AG09309 (cell line): Measurements from ENCODE around the gene DNAAF6.

Experiments
- DNase-seq: peaks from one replicate; pipeline ENCODE4 v3.0.0-alpha.2; 2010; ENCODE audit warnings: low read depth
- H3K4me3 ChIP-seq: 2 replicates; pipeline ENCODE4 v1.5.1; 2011; ENCODE audit warnings: mild to moderate bottlenecking, low read depth, low read length, moderate library complexity; ENCODE audit not compliant: control insufficient read depth
- CTCF ChIP-seq: IDR thresholded peaks from 2 replicates; pipeline ENCODE4 v1.5.1; 2011; ENCODE audit warnings: mild to moderate bottlenecking, low read depth, low read length, inconsistent platforms; ENCODE audit not compliant: insufficient read depth, control insufficient read depth; ENCODE audit errors: missing control alignments

DNAAF6 gene

GRCh38 chrX:107226757-107227156 is 20.3 kb downstream of the DNAAF6 start:
- no peak for TF ChIP-seq CTCF
- DNase-seq, result no peak
- H3K4me3 ChIP-seq, result no peak overlapping the region

- H3K4me3 ChIP-seq, result no peak overlapping the region
- TF ChIP-seq CTCF, result no peak
- no peak for DNase-seq
Observed at GRCh38 chrX:107227780-107228485, 21.5 kb downstream of the DNAAF6 start.

DNA sequence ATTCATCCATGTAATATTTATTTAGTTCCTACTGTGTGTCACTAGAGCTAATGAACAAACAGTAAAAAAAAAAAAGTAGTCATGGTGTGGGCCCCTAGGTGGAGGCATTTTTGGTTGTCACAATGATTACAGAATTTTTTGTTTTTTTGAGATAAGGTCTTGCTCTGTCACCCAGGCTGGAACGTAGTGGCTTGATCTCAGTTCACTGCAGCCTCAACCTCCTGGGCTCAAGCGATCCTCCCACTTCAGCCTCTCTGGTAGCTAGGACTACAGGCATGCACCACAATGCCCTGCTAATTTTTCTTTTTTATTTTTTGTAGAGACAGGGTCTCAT is 22.0 kb downstream of the DNAAF6 start:
- no peak for TF ChIP-seq CTCF
- H3K4me3 ChIP-seq, result no peak overlapping the region
- DNase-seq, result no peak

GRCh38 chrX:107272431-107272921 is 66.1 kb downstream of the DNAAF6 start:
- no peak for TF ChIP-seq CTCF
- no peak for DNase-seq
- H3K4me3 ChIP-seq, result no peak overlapping the region

DNA sequence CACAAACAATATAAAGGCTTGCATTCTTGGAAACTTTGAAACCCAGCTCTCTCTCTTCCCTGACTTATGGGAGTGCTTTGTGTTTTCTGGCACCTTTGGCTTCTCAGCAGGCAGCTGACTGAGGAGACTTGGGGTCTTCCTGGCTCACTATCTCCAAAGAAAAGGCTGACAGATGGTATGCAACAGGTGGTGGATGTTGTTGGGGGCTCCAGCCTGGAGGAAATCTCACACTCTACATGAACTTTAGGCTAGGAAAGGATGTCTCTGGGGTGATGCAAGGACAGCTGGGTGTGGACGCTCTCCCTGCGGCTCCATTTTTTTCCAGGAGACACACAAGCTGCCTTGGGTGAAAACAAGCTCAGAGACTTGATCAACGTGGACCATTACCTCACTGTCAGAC is 67.4 kb downstream of the DNAAF6 start:
- H3K4me3 ChIP-seq, result no peak overlapping the region
- DNase-seq, result no peak
- TF ChIP-seq CTCF, result no peak

GRCh38 chrX:107288676-107289075 is 82.3 kb downstream of the DNAAF6 start:
- no peak for DNase-seq
- no peak for TF ChIP-seq CTCF
- no peak overlapping the region for H3K4me3 ChIP-seq
